K562 (cell line): ENCODE results near the gene ZNF692. TPM values are rescaled to one million over a fixed set of nuclear protein-coding genes. Genes with fewer than 3 reads are reported as not detected.

ENCODE experiments used
- ETV1 ChIP-seq: fragments of 450-650 bp; conservative IDR thresholded peaks from 2 replicates; pipeline ENCODE4 v1.6.1; 2016; ENCODE audit warnings: missing genetic modification characterization, control low read depth, low read depth, missing compliant biosample characterization
- ETV5 ChIP-seq: sonication (generic); formaldehyde crosslinking; IDR thresholded peaks from 2 replicates; pipeline ENCODE4 v1.4.0; 2020; ENCODE audit warnings: low read depth, mild to moderate bottlenecking, missing genetic modification reagents
- MAFF ChIP-seq: IDR thresholded peaks from 2 replicates; pipeline ENCODE4 v1.6.1; 2012; ENCODE audit warnings: low read length, improper control_type of control experiment
- NRF1 ChIP-seq, 2 experiments: fragments of 450-650 bp; IDR thresholded peaks in 1 of 2; conservative IDR thresholded peaks in 1 of 2; 2 replicates each; pipeline ENCODE4 v1.6.1; 2014; ENCODE audit warnings: mild to moderate bottlenecking in 2 of 2
- PML ChIP-seq: IDR thresholded peaks from 2 replicates; pipeline ENCODE4 v1.6.1; 2012; ENCODE audit warnings: low read length, inconsistent platforms
- POLR3A ChIP-seq: IDR thresholded peaks from 2 replicates; pipeline ENCODE4 v1.6.1; 2011; ENCODE audit warnings: borderline replicate concordance, mild to moderate bottlenecking, moderate library complexity; ENCODE audit not compliant: insufficient read length, insufficient read depth; ENCODE audit errors: extremely low read depth
- PRMT5 ChIP-seq: sonication (generic); formaldehyde crosslinking; IDR thresholded peaks from 2 replicates; pipeline ENCODE4 v1.5.0; 2020; ENCODE audit warnings: missing genetic modification reagents
- RBM14 ChIP-seq: fragments of 200-400 bp; formaldehyde crosslinking; IDR thresholded peaks from 2 replicates; pipeline ENCODE4 v1.6.1; 2018; ENCODE audit warnings: low read depth, mild to moderate bottlenecking, low read length, moderate library complexity, borderline replicate concordance; ENCODE audit not compliant: insufficient read depth
- SAFB2 ChIP-seq: fragments of 200-400 bp; formaldehyde crosslinking; IDR thresholded peaks from 2 replicates; pipeline ENCODE4 v1.6.1; 2018; ENCODE audit warnings: borderline replicate concordance, low read length, low read depth, moderate library complexity; ENCODE audit not compliant: severe bottlenecking
- SRSF1 ChIP-seq: fragments of 200-400 bp; formaldehyde crosslinking; IDR thresholded peaks from 2 replicates; pipeline ENCODE4 v1.6.1; 2017; ENCODE audit warnings: mild to moderate bottlenecking, low read depth, low read length, moderate library complexity
- TOE1 ChIP-seq, 2 experiments: fragments of 450-650 bp in 1 of 2; sonication (generic) in 1 of 2; formaldehyde crosslinking in 1 of 2; IDR thresholded peaks; 2 replicates each; pipeline versions ENCODE4 v1.7.1 to v1.8.0; 2016 to 2022; ENCODE audit warnings: borderline replicate concordance in 2 of 2, mild to moderate bottlenecking in 2 of 2, antibody characterized with exemption in 1 of 2, inconsistent platforms in 1 of 2, low read depth in 1 of 2, missing genetic modification reagents in 1 of 2, moderate library complexity in 1 of 2
- ZNF551 ChIP-seq: fragments of 250-450 bp; sonication (Bioruptor Pico); IDR thresholded peaks from 2 replicates; pipeline ENCODE4 v1.5.0; 2021; ENCODE audit warnings: mild to moderate bottlenecking, moderate library complexity
- polyA plus RNA-seq, 8 experiments: library from polyadenylated mRNA; depleted of rRNA in 4 of 8; stranded (reverse) in 5 of 8; unstranded in 3 of 8; fragments of >200 nt; fragmentation: Nextera tagmentation in 2 of 8; fragmentation: Illumina TruSeq in 1 of 8; extraction: Ambion mirVana in 2 of 8; extraction: Trizol in 1 of 8; gene quantifications; 2 replicates each; pipeline versions ENCODE4 v1.2.1 to v1.2.3, GENCODE V29; 2011 to 2014; ENCODE audit warnings: inconsistent platforms in 1 of 8, missing spikeins in 1 of 8
- total RNA-seq, 7 experiments: library from RNA; depleted of rRNA in 6 of 7; stranded (reverse); fragments of >200 nt in 6 of 7; fragmentation: Illumina TruSeq in 2 of 7; extraction: Trizol in 2 of 7; gene quantifications; 2 replicates each; pipeline versions ENCODE4 v1.2.1 to v1.2.3, GENCODE V29; 2011 to 2021; ENCODE audit warnings: low replicate concordance in 1 of 7
- TF ChIP-seq, protein P1 (sequence below): IDR thresholded peaks from 3 replicates; pipeline ENCODE4 v1.6.1; 2011; ENCODE audit warnings: borderline replicate concordance, mild to moderate bottlenecking, moderate library complexity; ENCODE audit not compliant: insufficient read length; ENCODE audit errors: extremely low read depth
- TF ChIP-seq, protein P2 (sequence below), 2 experiments: IDR thresholded peaks; 2 replicates each; pipeline ENCODE4 v1.6.1; 2012; ENCODE audit warnings: improper control_type of control experiment in 2 of 2, low read depth in 2 of 2, low read length in 2 of 2, borderline replicate concordance in 1 of 2
- TF ChIP-seq, protein P3 (sequence below): fragments of 450-650 bp; IDR thresholded peaks from 2 replicates; pipeline ENCODE4 v1.6.1; 2016; ENCODE audit warnings: low read depth, mild to moderate bottlenecking, moderate library complexity
- TF ChIP-seq, protein P4 (sequence below): sonication (generic); formaldehyde crosslinking; IDR thresholded peaks from 2 replicates; pipeline ENCODE4 v1.9.0; 2022; ENCODE audit warnings: mild to moderate bottlenecking, missing genetic modification reagents

ZNF692 gene
- total and polyA plus RNA-seq, 9 of the 15 experiments (the other 6 are each of a cell fraction or from before 2014, with no cell fraction given), result 8.4 to 143 (median 55.9) TPM

DNA sequence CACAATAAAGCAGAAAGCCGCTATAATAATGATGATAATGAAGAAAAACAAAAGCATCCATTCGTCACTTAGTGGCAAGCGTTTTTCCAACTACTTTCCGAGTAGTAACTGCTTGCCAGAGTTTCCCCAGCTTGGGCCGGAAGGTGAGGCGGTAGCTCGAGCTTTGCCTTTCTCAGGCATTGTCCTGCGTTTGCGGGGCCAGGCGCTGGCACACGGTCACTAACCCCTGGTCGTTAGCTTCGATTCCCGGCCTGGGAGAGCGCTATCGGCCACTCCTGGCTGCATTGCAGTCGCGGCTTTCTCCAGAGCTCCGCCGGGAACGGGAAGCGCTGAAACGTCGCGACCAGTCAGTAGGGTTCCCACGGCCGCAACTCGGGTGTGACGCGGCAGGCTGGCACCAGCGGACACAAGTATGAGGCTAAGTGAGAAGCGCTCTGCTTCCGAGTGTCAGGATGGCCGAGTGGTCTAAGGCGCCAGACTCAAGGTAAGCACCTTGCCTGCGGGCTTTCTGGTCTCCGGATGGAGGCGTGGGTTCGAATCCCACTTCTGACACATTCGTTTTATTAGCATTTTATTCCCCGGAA lies 14.6 kb upstream of the ZNF692 start (continued):
- TF ChIP-seq, protein P1, sequence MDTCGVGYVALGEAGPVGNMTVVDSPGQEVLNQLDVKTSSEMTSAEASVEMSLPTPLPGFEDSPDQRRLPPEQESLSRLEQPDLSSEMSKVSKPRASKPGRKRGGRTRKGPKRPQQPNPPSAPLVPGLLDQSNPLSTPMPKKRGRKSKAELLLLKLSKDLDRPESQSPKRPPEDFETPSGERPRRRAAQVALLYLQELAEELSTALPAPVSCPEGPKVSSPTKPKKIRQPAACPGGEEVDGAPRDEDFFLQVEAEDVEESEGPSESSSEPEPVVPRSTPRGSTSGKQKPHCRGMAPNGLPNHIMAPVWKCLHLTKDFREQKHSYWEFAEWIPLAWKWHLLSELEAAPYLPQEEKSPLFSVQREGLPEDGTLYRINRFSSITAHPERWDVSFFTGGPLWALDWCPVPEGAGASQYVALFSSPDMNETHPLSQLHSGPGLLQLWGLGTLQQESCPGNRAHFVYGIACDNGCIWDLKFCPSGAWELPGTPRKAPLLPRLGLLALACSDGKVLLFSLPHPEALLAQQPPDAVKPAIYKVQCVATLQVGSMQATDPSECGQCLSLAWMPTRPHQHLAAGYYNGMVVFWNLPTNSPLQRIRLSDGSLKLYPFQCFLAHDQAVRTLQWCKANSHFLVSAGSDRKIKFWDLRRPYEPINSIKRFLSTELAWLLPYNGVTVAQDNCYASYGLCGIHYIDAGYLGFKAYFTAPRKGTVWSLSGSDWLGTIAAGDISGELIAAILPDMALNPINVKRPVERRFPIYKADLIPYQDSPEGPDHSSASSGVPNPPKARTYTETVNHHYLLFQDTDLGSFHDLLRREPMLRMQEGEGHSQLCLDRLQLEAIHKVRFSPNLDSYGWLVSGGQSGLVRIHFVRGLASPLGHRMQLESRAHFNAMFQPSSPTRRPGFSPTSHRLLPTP, result peak; percentile 58
- TF ChIP-seq POLR3A (peak; percentile 83), RBM14 (no peak), ETV5 (CRISPR knock-in tag) (no peak; the same call in 1 of the 2 replicates), SRSF1 (no peak), MAFF (no peak), ETV1 (tag) (peak; percentile 87), ZNF551 (CRISPR knock-in tag) (no peak), PRMT5 (CRISPR knock-in tag) (no peak), TOE1 (IDR thresholded peaks at IDR 0.05; ENCODE audit: borderline replicate concordance) (no peak), TOE1 (CRISPR knock-in tag; IDR thresholded peaks at IDR 0.05; ENCODE audit: borderline replicate concordance, low read depth) (0 out of 2 replicates have a peak, but pooled peaks have one; percentile 75), PML (peak; percentile 47; the same call in 1 of the 2 replicates), SAFB2 (no peak), NRF1 (conservative IDR thresholded peaks at IDR 0.05 in 1 of 2, IDR thresholded peaks at IDR 0.05 in 1 of 2) (peak in 1 of 2 experiments; percentile 22; a peak in 2 of 4 replicates)
- TF ChIP-seq, protein P2, sequence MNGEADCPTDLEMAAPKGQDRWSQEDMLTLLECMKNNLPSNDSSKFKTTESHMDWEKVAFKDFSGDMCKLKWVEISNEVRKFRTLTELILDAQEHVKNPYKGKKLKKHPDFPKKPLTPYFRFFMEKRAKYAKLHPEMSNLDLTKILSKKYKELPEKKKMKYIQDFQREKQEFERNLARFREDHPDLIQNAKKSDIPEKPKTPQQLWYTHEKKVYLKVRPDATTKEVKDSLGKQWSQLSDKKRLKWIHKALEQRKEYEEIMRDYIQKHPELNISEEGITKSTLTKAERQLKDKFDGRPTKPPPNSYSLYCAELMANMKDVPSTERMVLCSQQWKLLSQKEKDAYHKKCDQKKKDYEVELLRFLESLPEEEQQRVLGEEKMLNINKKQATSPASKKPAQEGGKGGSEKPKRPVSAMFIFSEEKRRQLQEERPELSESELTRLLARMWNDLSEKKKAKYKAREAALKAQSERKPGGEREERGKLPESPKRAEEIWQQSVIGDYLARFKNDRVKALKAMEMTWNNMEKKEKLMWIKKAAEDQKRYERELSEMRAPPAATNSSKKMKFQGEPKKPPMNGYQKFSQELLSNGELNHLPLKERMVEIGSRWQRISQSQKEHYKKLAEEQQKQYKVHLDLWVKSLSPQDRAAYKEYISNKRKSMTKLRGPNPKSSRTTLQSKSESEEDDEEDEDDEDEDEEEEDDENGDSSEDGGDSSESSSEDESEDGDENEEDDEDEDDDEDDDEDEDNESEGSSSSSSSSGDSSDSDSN (IDR thresholded peaks at IDR 0.05; ENCODE audit: borderline replicate concordance in 1 of 2, low read depth in 2 of 2, low read length in 2 of 2), result peak; percentile 27 to 75; a peak in 2 of 4 replicates
- TF ChIP-seq, protein P3, sequence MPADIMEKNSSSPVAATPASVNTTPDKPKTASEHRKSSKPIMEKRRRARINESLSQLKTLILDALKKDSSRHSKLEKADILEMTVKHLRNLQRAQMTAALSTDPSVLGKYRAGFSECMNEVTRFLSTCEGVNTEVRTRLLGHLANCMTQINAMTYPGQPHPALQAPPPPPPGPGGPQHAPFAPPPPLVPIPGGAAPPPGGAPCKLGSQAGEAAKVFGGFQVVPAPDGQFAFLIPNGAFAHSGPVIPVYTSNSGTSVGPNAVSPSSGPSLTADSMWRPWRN, result no peak
- TF ChIP-seq, protein P4, sequence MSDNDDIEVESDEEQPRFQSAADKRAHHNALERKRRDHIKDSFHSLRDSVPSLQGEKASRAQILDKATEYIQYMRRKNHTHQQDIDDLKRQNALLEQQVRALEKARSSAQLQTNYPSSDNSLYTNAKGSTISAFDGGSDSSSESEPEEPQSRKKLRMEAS (CRISPR knock-in tag), result peak; percentile 60
